ENCODE measurements around the gene ZNF598.
"Not testable (repeated sequence)": the region's sequence is repeated elsewhere in the genome, so short reads cannot be mapped to it uniquely, and the experiment has no call there.

The ZNF598 gene

GRCh38 chr16:1974157-1975070 lies 35.2 kb downstream of the ZNF598 start:
- DNase-seq: no peak

GRCh38 chr16:1973461-1974156 lies 36.0 kb downstream of the ZNF598 start:
- DNase-seq: no peak

DNA sequence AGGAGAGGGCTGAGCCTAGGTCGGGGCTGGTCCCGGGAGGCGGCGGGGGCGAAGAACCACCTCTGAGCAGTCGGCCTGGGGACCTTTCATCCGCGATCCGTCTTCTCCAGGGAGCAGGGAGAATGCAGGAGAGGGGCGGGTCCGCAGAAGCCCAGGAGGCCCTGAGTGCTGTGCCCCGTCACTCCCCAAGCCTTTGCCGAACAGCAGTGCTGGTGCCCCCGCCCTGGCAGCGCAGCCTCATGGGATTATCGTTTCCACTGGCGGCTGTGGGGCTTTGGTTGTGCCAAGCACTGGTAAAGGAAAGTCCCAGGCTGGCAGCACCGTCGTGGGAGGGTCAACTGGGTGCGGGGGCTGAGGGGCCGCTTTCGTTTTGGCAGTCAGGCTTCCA lies 37.1 kb downstream of the ZNF598 start:
- no peak for DNase-seq

DNA sequence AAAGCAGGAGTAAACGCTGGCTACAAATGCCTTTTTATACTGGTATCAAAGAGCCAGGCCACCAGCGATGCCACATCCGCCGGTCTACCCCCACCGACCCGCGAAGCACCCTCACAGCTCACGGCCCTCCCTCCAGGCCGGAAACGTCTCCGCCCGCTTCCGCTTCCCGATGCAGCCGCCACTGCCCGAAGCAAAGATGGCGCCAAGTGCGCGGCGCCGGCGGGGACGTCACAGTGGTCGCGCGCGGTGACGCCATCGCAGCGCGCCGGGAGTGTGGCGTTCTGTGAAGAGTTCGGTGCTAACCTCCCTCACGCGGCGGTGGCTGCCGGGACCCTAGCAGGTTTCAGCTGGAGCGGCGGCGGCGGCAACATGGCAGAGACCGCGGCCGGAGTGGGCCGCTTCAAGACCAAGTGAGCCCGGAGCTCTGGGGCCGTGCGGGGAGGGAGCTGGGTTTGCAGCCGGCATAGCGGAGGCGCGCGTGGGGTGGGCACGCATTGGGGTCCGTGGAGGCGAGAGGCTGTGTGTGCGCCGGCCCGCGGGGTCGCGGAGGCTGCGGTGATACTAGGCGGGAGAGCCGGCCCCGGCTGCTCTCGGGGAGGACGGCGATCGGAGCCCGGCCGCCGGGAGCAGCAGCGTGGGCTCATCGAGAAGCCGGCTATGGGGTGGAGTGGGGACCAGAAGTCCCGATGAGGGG lies 37.7 kb downstream of the ZNF598 start, which contains the start of gene TBL3:
Gene TBL3 (plus strand): TSS at position 258 of the 694 bp plus-strand sequence. CDS start 112 bp downstream, at position 370.
- DNase-seq: peak; percentile 92 to 96 (median 95)

DNA sequence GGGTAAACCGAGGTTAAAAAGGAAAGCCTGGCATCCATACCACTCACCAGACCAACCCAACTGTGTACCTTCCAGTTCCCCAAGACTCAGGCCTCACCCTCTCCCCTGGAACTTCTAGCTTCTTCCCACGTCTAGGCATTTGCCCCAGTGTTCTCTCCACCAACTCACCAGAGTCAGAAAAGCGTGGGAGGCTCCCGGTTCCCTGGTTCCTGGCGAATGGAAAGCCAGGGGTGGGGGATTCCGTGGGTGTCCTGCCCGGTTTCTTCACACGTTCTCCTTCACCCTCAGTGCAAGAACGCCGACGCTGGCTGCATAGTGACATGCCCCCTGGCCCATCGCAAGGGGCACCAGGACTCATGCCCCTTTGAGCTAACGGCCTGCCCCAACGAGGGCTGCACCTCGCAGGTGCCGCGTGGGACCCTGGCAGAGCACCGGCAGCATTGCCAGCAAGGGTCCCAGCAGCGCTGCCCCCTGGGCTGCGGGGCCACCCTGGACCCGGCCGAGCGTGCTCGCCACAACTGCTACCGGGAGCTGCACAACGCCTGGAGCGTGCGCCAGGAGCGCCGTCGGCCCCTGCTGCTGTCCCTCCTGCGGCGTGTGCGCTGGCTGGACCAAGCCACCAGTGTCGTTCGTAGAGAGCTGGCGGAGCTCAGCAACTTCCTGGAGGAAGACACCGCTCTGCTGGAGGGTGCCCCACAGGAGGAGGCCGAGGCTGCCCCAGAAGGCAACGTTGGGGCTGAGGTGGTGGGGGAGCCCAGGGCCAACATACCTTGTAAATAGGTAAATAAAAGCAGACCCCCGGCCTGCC lies 41.3 kb downstream of the ZNF598 start:
- DNase-seq: no peak

DNA sequence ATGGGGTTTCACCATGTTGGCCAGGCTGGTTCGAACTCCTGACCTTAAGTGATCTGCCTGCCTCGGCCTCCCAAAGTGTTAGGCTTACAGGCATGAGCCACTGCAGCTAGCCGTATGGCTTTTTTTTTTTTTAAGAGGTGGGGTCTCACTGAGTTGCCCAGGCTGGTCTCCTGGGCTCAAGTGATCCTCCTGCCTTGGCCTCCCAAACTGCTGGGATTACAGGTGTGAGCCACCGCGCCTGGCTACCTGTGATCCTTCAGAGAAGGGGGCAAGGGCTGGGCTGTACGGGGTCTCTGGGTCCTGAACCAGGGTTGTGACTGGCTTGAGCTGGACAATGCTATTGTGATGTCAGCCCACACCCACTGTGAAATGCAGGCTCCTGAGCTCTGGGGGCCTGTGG lies 43.2 kb downstream of the ZNF598 start, which contains the start of gene RNF151:
Gene RNF151 (plus strand): TSS at position 397 of the 400 bp plus-strand sequence. CDS start 26 bp downstream, outside the sequence.
- no peak for DNase-seq

DNA sequence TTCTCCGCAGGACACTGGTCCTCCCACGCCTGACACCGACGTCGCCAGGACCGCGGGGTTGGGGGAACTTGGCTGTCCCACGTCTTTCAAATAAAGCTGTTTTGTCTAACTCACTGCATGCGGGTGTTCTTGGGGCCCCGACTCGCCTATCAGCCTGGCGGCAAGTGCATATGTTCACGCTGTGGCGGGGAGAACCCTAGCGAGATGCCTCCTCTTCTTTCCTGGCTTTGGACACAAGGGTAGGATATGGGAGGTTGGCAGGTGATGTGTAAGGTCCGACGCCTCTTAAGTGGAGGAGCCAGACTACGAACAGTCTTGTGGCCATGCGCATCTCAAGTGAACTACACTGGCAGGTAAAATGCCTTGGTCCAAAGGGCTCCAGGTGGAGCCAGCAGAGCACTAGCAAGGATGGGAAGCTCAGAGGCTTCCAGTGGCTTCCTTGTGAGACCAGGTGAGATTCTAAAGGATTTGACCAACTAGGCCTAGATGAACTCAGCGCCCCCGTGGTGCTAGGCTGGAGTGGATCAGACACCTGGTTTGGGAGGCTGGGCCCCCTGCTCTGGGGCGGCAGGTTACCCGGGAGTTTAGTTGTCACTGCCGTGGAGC lies 44.1 kb downstream of the ZNF598 start:
- DNase-seq: no peak

DNA sequence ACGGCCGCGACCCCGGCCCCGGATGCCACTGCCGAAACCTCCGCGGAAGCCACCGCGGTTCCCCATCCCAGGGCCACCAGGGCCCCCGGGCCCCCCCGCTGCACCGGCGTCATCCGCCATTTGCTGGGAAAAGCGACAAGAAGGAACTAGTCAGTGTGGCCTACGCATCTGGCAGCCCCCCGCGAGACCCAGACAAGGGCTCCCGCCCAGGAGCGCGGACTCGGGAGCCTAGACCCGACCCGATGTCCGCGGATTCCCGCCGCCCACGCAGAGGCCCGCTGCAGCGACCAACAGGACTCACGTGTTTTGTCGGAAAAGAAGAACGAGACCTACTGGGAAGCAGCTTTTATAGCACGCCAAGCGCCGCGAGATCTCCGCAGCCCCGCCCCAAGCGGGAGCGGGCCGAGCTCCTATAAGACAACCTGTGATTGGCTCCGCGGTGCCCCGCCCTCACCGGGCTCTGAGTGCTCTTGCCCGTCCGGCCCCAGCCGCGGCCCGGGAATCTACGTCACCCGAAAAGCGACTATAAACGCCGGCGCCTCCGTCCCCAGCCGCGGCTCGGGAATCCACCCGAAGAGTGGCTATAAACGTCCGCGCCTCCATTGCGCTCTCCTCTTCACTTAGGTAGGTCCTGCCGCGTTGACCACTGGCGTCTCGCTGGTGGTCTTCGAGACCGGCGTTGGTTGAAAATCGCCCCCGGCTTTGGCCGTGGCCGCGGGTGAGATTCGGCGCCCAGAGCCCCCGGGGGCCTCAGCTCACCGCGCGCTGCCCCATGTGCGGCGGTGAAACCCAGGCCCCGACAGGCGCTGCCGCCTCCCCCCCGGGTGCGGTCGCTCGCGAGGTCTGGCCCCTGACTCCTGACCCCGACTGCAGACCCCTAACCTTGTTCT lies 44.9 kb downstream of the ZNF598 start, which contains the start of gene RPS2:
Gene RPS2 (minus strand): TSS at position 321 of the 890 bp plus-strand sequence. CDS start 201 bp downstream, at position 120.
- peak; percentile 96 to 97 (median 96) for DNase-seq

GRCh38 chr16:1963806-1964505 lies 45.7 kb downstream of the ZNF598 start:
- DNase-seq: peak in 2 of 4 experiments; percentile 31 to 32

GRCh38 chr16:1962161-1963153 lies 47.2 kb downstream of the ZNF598 start:
- not testable (repeated sequence) for DNase-seq

DNA sequence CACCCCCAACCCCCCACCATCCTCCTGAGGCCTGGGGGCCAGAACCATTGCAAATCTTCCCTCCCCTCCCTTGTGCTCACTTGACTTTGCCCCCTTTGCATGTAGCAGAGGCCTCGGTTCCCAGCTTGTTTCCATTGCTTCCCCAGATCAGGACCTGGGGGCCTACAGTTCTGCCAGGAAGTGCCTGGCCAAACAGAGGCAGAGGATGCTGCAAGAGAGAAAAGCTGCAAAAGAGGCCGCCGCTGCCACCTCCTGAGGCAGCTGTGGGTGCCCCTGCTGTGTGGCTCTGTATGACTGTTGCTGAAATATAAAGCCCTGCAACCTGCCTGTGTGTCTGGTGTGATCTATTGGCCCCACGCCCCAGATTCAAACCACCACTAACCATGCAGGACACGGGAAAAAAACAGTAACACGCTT lies 48.0 kb downstream of the ZNF598 start:
- no peak for DNase-seq

GRCh38 chr16:1960665-1961630 lies 48.7 kb downstream of the ZNF598 start:
- DNase-seq: peak in 1 of 4 experiments; percentile 35

DNA sequence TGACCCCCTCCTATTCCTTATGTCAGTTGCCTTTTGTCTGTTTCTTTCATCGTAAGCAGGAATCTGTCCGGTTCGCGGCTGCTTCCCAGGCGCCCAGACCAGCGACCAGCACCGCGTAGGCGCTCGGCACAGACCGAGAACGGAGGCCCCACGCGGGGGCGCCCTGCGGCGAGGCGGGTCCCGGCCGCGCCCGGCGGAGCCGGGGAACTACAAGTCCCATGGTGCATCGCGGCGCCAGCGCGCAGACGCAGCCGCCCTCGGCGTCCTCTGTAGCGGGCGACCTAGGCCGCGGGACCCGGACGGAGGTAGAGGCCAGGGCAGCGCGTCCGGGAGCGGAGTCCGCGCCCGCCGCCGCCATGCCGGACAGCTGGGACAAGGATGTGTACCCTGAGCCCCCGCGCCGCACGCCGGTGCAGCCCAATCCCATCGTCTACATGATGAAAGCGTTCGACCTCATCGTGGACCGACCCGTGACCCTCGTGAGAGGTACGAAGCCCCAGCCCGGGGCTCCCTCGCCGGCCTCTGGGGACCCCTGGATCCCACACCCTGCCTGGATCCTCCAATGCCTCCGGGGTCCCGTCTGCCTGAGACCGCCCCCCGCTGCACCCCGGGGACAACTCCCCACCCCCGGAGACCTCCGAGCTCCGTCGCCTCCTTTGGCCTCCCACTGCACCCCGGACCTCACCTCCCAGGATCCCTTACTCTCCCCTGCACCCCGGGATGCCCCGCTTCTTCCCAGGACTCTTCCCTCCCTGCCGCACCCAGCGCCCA lies 50.2 kb downstream of the ZNF598 start, which contains the start of gene NDUFB10:
Gene NDUFB10 (plus strand): TSS at position 270 of the 771 bp plus-strand sequence. CDS start 87 bp downstream, at position 357.
- DNase-seq: peak; percentile 75 to 92 (median 86)

GRCh38 chr16:1958715-1959268 lies 50.8 kb downstream of the ZNF598 start:
- DNase-seq: no peak

DNA sequence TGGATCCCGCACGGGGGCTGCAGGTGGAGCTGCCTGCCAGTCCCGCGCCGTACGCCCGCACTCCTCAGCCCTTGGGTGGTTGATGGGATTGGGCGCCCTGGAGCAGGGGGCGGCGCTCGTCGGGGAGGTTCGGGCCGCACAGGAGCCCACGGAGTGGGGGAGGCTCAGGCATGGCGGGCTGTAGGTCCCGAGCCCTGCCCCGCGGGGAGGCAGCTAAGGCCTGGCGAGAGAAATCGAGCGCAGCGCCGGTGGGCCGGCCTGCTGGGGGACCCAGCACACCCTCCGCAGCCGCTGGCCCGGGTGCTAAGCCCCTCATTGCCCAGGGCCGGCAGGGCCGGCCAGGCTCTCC lies 51.5 kb downstream of the ZNF598 start:
- not testable (repeated sequence) for DNase-seq
